Measurements from ENCODE around the gene TRHDE. TPM values are rescaled to one million over a fixed set of nuclear protein-coding genes. Genes with fewer than 3 reads are reported as not detected.
A peak's percentile ranks its signal among the peaks of the same experiment; 100 is the strongest.

TRHDE gene
- total RNA-seq, 1 donor = 33.7 TPM

- TF ChIP-seq CTCF (IDR thresholded peaks at IDR 0.05; ENCODE audit: insufficient read depth, low read depth, low read length) = no peak
- H3K4me3 ChIP-seq (ENCODE audit: low read depth, low read length) = no peak overlapping the region
- DNase-seq (ENCODE audit: low read depth) = no peak
Measured at GRCh38 chr12:72432037-72432604, 160.0 kb downstream of the TRHDE start.

GRCh38 chr12:72433298-72433697 lies 161.1 kb downstream of the TRHDE start:
- no peak for DNase-seq (ENCODE audit: low read depth)
- H3K4me3 ChIP-seq (ENCODE audit: low read depth, low read length) = no peak overlapping the region
- no peak for TF ChIP-seq CTCF (IDR thresholded peaks at IDR 0.05; ENCODE audit: insufficient read depth, low read depth, low read length)

- TF ChIP-seq CTCF (IDR thresholded peaks at IDR 0.05; ENCODE audit: insufficient read depth, low read depth, low read length) = no peak
- DNase-seq (ENCODE audit: low read depth) = no peak
- H3K4me3 ChIP-seq (ENCODE audit: low read depth, low read length) = no peak overlapping the region
Measured at GRCh38 chr12:72434999-72435398, 162.8 kb downstream of the TRHDE start.

GRCh38 chr12:72442217-72442616 lies 170.0 kb downstream of the TRHDE start:
- no peak for DNase-seq (ENCODE audit: low read depth)
- TF ChIP-seq CTCF (IDR thresholded peaks at IDR 0.05; ENCODE audit: insufficient read depth, low read depth, low read length) = no peak
- no peak overlapping the region for H3K4me3 ChIP-seq (ENCODE audit: low read depth, low read length)

- H3K4me3 ChIP-seq (ENCODE audit: low read depth, low read length) = no peak overlapping the region
- TF ChIP-seq CTCF (IDR thresholded peaks at IDR 0.05; ENCODE audit: insufficient read depth, low read depth, low read length) = no peak
- DNase-seq (ENCODE audit: low read depth) = no peak
Measured at GRCh38 chr12:72444125-72444524, 172.0 kb downstream of the TRHDE start.

GRCh38 chr12:72444566-72444965 lies 172.4 kb downstream of the TRHDE start:
- no peak for DNase-seq (ENCODE audit: low read depth)
- no peak for TF ChIP-seq CTCF (IDR thresholded peaks at IDR 0.05; ENCODE audit: insufficient read depth, low read depth, low read length)
- H3K4me3 ChIP-seq (ENCODE audit: low read depth, low read length) = no peak overlapping the region

GRCh38 chr12:72448089-72448488 lies 175.9 kb downstream of the TRHDE start:
- H3K4me3 ChIP-seq (ENCODE audit: low read depth, low read length) = no peak overlapping the region
- no peak for TF ChIP-seq CTCF (IDR thresholded peaks at IDR 0.05; ENCODE audit: insufficient read depth, low read depth, low read length)
- peak; percentile 16 for DNase-seq (ENCODE audit: low read depth)

Measured in fibroblast of villous mesenchyme (primary cell).